GM04503 (cell line): Measurements from ENCODE around the gene GGTLC3.
"Not testable (repeated sequence)": the region's sequence is repeated elsewhere in the genome, so short reads cannot be mapped to it uniquely, and the experiment has no call there.

ENCODE experiments used
- DNase-seq: peaks from one replicate; pipeline ENCODE4 v3.0.0-alpha.2; 2012; ENCODE audit warnings: low read depth

GGTLC3 gene

DNA sequence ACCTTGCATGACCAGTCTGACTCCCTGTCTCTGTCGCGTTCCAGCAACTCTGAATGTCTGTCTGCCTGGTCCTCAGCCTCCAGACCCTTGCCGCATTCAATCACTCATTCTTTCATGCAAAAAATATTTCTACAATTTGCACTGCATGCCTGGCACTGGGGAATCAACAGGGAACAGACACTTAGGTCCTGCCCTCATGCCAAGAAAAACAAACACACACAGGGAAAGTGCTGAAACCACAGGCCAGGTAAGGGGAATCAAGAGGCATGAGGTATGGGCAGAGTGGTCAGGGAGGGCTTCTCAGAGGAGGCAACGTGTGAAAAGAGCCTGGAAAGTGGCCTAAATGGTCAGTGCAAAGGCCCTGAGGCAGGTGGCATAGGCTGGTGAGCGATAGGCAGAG is at the start of gene GGTLC3:
TSS of gene GGTLC3 (minus strand) at position 101 of the 400 bp plus-strand sequence. CDS start 264 bp downstream, outside the sequence.
- not testable (repeated sequence) for DNase-seq

DNA sequence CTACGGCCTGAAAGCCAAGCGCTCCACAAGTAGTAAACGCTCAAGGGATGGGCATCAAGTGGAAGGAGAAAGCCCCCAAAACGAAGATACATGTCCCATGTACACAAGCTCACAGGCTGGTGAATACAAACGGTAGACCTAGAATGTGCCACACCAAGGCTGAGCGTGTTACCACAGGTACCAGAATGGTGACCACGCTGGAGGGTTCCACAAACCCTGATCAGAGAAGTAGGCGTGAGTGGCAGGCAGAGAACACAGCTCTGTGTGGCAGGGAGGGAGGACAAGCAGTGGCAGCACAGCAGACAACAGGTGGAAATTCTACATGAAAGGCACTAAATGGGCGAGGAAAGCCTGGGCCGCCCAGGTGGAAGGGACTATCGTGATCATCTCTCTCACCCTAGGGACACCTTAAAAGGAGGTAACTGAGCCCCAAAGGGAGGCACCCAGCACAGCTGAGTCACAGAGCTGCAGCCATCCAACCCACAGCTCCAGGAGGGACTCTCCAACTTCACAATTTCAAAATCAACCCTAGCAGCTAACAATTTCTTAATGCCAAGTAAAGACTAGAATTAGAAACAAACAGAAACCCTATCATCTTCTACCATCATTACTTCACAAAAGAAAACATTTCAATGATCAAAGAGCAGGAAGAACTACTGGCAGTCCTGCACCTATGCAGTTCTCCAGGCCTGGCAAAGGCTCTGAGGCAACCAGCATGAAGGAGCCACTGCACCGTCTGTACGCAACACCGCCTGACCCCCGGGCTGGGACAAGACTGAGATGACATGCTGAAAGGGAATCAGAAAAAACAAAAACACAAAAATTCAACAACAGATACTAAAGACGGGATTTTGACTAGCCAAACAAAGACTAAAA is 42.4 kb upstream of the GGTLC3 start:
- DNase-seq: not testable (repeated sequence)

- DNase-seq: not testable (repeated sequence)
Measured at GRCh38 chr22:18558939-18559338, 41.0 kb upstream of the GGTLC3 start.

DNA sequence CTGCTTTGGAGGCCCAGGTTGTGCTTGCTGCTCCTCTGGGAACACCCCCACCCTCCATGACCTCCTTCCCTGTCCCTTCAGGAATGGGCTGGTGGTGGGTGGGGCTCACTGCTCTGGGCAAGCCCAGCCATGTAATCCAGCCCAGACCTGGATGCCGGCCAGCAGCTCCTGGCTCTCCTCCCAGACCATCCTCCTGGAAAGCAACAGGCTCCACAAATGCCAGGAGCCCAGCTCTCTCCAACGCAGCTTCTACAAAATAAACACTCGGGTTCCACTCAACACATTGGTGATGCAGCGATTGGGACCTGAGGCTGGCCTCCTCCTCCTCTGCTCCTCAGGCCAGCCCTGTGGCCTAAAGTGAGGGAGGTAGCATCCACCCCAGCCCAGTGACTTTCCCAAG is 40.6 kb upstream of the GGTLC3 start:
- not testable (repeated sequence) for DNase-seq

DNA sequence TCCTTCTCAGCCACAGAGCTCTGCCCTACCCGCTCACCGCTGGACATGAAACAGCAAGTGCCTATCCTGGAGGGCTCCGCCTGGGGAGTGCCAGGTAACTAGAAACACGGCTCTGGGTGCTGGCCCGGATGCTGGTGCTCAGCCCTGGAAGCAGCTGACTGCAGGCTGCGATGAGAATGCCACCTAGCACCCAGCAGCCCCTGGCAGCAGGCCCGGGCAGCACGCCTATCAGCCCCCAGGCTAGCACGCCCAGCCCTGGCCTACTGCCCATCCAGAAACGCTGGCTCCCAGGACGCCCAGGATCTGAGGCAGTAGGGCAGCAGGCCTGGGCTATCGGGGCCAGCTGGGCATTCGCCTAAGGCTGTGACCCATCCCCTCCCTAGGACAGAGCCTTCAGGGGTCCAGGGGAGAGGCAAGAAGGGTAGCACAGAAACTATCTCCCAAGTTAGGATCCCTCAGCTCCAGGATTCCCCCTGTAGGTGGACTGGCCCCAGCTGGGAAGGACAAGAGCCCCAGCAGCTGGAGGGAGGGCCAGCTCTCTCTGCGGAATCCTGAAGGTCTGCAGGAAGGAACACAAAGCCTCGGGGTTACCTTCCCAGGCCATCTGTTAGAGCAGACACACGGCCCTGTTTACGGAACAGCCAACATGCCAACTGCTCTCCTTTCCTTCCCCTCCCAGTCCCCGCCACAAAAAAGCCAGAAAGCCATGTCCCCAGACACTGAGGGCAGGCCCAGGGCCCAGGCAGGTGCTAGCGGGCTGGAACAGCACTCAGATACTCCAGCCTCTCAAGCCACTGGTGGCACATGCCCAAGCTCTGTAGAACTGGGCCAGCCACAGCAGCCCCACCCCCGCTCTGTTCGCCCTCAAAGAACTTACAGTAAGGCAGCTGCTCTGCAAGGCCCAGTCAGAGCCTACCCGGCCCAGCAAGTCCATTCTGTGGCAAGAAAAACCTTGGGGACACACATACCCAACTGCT is 36.6 kb upstream of the GGTLC3 start:
- DNase-seq: not testable (repeated sequence)

GRCh38 chr22:18552839-18553597 is 35.1 kb upstream of the GGTLC3 start:
- not testable (repeated sequence) for DNase-seq

DNA sequence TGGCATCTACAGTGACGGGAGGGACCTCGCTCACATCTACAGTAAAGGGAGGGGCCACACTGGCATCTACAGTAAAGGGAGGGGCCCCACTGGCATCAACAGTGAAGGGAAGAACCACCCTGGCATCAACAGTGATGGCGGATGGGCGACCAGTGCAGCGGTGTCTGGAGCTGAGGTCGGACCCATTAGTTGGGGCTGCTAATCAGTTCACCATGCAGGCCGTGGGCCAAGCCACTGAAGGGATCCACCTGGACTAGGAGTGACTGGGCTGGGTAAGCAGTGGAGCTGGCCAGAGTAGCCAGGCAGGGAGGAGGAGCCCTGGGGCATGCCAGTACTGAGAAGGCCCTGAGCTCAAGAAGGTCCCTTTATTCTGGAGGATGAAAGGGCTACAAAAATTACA is 33.1 kb upstream of the GGTLC3 start:
- not testable (repeated sequence) for DNase-seq

DNA sequence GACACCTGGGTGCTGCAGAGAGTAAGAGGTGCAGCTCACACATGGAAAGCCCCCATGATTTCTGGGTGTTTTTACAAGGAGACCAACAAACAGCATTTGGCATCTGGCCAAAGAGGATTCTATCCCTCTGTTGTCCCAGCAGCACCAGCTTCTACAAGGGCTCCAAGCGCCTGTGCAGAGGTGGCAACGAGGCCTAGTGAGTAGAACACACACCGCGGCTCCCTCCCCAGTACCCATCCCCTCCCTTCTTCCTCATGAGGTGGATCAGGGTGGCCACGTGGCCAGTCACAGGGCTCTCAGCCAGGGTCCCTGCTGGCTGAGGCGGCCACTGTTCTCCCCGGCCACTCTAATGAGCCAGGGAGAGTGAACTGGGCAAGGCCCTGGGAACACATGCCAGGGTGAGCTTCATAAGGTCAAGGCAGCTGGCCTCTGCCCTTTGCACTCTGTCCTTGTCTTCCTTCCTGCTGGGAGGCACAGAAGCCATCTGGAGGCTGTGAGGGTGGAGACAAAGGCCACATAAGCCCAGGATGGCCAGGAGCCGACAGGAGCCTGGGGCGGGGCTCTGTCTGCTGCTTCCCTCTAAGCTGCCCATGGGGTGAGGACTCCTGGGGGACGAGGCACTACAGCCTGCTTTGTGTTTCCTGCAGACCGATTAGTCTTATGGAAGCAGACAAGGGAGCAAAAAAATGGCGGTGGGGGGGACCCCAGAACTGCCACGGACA is 31.7 kb upstream of the GGTLC3 start:
- DNase-seq: not testable (repeated sequence)

DNA sequence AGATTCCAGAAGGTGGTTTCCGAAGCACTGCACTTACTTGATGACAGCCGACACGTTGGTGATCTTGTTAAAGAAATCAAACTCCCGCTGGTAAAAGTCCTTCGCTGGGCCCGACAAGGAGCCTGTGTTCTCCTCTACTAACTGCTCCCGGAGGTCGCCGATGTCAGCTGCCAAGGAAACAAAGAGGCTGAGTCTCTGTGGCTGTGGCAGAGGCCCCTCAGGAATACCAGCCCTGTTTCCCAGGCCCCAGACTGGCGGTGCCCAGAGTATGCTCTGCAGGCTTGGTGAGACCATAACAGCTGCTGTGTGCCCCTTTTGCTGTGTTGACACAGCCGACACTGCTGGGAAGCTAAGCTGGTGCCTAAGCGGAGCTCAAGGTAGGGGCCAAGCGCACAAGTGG is 26.7 kb upstream of the GGTLC3 start:
- not testable (repeated sequence) for DNase-seq

DNA sequence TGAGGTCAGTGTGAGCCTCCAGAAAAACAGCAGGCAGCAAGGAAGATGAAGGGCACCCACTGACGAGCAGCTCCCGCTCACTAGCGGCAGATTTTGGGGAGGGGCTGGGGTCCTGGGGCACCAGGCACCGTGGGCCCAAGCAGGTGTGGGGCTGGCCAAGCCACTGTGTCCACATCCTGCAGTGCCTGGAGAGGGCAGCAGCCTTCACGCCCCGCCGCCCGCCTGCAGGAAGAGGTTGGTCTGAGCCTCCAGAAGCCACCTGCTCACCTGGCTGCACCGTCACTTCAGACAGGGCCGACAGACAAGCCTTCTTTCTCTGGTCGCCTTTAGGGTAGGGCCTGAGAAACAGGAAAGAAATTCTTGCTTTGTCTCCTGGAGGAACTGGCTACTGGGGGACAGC is 25.4 kb upstream of the GGTLC3 start:
- DNase-seq: not testable (repeated sequence)

- DNase-seq: not testable (repeated sequence)
Measured at GRCh38 chr22:18539994-18540393, 22.0 kb upstream of the GGTLC3 start.

DNA sequence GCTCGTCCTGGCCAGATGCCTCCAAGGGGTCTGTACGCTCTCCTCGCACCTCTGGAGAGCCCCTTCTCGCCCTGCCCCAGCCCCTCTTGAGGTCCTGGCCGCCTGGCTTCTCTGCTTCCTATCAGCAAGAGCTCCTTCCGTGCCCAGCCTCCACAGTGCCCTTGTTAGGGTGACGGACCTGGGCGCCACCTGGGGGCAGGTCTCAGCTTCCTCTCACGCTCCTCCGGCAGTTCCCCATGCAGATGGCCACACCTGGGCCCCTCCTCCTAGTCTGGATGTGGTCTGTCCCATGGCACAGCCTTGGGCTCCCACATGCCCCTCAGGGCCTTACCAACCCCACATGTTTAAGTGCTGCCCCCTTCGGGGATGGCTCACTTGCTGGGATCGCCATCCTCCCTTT is 16.4 kb upstream of the GGTLC3 start:
- DNase-seq: not testable (repeated sequence)

- not testable (repeated sequence) for DNase-seq
Measured at GRCh38 chr22:18533633-18534032, 15.7 kb upstream of the GGTLC3 start.

DNA sequence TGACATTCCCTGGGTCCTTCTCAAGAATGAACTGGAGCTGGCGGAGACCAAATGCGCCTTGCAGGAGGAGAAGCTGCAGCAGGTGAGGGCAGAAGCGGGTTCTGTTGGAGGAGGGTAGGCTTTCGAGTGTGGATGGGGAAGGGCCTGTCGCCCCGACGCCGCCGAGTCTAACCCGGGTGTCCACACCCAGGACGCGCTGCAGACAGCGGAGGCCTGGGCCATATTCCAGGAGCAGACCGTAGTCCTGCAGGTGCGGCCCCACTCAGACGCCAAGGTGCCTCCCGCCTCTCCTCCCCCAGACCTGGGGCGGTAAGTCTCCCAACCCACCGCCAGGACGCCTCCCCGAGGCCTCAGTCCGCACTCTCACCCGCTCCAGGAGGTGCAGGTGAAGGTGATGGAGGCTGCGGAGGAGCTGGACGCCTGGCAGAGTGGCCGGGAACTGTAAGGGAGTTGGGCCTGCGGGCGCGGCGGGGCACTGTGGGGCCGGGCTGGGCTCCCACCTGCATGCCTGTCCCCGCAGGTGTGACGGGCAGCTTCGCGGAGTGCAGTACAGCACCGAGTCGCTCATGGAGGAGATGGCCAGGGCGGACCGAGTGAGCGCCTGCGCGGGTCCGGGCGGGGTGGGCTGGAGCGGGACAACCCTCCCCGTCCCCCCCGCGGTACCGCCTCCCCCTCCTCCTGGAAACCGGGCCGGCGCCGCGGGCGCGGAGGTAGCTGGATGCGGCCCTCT is 11.6 kb upstream of the GGTLC3 start:
- not testable (repeated sequence) for DNase-seq

DNA sequence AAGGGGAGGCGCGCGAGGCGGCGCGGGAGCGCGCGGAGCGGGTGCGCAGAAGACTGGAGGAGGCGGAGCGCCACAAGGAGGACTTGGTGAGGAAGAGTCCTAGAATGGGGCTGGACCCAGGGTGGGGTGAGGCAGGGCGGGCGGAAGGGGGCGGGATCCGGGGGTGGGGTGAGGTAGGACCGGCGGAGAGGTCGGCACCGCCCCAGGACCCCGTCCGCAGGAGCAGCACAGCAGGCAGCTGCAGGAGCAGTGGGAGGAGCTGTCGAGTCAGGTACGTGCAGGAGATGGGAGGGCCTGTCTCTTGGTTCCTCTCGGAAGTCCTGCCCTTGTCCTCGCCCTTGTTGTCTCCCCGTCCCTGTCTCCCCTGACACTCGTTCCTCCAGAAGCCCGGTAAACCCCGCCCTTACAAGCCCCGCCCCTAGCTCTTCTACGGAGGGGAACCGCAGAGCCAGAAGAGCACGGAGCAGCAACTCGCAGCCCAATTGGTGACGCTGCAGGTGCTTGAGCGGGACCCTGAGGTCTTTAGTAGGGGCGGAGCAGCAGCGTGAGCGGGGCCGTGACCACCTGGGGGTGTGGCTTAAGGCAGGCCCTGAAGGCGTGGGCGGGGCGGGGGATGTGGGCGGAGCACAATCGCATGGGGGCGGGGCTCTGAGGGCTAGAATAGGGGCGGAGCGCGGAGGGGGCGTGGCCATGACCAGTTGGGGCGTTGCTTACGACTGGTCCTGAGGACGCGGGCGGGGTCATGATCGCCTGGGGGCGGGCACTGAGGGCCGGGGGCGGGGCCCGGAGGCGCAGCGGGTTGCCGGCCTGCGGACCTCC is 10.8 kb upstream of the GGTLC3 start:
- not testable (repeated sequence) for DNase-seq

DNA sequence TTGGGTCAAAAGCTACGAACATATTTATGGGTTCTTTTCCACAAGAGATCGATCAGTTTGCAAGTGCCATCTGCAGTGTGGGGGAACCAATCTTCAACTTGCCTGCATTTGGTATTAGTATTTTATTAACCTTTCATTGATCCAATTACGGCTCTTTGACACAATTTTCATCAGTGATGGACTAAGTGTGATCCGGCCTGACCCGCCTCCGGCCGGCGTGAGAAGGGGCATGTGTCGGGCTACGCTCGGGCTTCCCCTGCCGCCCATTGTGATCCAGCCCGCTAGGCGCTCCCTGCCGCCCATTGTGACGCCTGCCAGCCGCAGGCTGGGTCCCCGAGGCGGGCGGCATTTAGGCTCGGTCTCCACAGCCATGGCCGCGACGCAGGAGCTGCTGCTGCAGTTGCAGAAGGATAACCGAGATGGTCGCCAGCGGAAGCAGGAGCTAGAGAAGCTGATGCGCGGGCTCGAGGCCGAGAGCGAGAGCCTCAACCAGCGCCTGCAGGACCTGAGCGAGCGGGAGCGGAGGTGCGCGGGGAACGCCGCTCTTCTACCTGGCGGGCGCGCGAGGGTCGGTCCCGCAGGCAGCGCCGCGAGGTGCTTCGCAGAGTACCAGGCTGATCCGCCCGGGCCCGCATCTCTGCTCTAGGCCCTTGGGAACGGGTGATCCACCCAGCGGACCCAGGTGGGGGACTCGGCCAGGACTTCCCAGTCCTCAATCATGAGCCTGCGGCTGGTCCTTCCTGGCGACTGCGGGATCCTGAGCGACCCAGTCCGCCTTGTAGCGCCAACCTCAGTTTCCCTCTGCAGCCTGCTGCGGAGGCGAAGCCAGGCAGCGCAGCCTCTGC is 10.0 kb upstream of the GGTLC3 start, which contains the start of gene TMEM191B:
TSS of gene TMEM191B (plus strand) at position 51 of the 845 bp plus-strand sequence. CDS start at position 230, 179 bp downstream.
- not testable (repeated sequence) for DNase-seq

- DNase-seq: not testable (repeated sequence)
Measured at GRCh38 chr22:18523328-18523727, 5.4 kb upstream of the GGTLC3 start.

- not testable (repeated sequence) for DNase-seq
Measured at GRCh38 chr22:18522762-18523161, 4.8 kb upstream of the GGTLC3 start.
